ENCODE data around the gene NEMP2. TPM values are rescaled to one million over a fixed set of nuclear protein-coding genes. Genes with fewer than 3 reads are reported as not detected.
A peak's percentile ranks its signal among the peaks of the same experiment; 100 is the strongest.

NEMP2 gene
- total RNA-seq, 1 donor from 2014 or later = 2.1 TPM

DNA sequence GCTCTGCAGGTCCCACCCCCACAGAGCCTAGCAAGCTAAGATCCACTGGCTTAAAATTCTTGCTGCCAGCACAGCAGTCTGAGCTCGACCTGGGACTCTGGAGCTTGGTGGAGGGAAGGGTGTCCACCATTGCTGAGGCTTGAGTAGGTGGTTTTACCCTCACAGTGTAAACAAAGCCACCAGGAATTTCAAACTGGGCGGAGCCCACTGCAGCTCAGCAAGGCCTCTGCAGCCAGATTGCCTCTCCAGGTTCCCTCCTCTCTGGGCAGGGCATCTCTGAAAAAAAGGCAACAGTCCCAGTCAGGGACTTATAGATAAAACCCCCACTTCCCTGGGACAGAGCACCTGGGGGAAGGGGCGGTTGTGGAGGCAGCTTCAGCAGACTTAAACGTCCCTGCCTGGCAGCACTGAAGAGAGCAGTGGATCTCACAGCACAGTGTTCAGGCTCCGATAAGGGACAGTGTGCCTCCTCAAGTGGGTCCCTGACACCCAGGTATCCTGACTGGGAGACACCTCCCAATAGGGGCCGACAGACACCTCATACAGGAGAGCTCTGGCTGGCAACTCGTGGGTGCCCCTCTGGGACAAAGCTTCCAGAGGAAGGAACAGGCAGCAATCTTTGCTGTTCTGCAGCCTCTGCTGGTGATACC lies 20.0 kb upstream of the NEMP2 start:
- DNase-seq (ENCODE audit: low read depth in 2 of 2) = no peak

DNA sequence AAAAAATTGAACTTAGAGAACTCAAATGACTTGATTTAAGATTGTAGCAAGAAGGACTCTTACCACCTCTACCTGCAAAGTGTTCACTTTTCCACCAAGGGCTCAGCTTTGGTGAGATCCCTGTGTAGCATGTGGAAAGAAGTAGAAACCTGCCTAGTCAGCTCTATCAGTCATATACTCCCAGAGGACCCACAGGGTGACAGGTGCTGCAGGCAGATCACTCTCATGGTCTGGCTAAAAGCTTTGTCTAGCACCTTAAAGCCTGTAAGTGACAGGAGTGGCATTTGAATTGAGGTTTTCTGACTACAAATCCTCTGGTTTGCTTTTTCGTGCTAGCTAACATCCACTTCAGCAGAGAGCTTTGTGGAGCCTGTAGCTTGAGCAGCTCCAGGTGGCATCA lies 18.7 kb upstream of the NEMP2 start:
- no peak for DNase-seq (ENCODE audit: low read depth in 2 of 2)

DNA sequence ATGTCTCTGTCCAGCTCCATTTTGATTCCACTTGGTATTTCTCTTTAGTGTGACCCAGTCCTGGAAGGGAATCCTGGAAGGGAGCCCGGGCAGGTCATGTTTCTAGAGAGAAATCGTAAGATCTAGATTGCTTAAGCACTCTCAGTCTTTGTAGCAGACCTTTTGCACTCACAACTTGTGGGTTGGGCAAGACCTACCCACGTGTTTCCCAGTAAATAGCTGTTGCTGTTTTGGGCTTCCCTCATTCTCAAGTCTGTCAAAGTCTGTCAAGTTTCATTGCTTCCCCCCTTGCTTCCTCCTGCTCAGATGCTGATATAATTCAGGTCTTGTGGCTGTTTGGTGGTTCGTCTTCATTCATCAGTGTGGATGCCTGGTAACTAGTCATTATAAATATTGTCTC lies 17.4 kb upstream of the NEMP2 start:
- no peak for DNase-seq (ENCODE audit: low read depth in 2 of 2)

DNA sequence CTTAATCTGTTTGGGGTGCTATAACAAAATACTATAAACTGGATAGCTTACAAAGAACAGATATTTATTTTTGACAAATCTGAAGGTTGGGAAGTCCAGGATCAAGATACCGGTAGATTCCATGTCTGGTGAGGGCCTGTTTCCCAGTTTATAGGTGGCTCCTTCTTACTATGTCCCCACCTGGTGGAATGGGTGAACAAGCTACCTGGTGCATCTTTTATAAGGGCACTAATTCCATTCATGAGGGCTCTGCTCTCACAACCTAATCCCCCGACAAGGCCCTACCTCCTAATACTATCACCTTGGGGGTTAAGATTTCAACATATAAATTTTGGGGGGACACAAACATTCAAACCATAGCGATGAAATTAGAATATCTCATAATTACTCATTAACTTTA lies 15.6 kb upstream of the NEMP2 start:
- no peak for DNase-seq (ENCODE audit: low read depth in 2 of 2)

DNA sequence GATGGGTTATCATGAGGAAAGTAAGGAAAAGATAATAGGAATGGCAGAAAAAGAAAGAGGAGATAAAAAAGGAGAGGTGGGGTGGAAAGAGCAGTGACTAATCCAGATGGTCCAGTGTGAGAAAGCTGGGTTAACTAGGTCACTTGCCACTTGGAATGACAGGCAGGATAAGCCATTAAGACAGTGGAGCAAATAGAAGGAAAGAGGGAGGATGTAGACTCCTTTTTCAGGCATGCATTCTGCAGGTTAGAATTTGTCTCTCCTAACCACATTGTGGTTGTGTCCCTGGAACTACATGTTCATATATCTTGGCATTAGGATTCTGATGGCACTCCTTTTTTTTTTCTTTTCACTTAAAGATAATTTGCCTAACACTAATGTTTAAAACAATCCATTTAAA lies 13.4 kb upstream of the NEMP2 start:
- DNase-seq (ENCODE audit: low read depth in 2 of 2) = no peak

DNA sequence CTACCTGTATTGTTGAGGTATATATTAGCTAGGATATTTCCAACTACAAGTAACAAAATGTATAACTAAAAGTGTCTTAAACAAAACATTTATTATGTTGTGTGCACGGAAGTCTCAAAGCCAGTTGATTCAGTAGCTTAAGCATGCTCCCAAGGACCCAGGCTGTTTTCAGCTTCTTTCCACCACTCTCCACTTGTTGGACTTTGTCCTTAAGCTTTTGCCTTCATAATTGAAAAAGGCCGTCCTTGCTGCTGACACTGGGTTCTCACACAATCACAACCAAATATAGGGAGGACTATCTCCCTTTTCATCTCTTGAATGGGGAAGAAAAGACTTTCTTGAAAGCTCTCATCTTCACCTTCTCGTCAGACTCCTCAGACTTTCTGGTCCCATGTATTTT lies 12.2 kb upstream of the NEMP2 start:
- no peak for DNase-seq (ENCODE audit: low read depth in 2 of 2)

DNA sequence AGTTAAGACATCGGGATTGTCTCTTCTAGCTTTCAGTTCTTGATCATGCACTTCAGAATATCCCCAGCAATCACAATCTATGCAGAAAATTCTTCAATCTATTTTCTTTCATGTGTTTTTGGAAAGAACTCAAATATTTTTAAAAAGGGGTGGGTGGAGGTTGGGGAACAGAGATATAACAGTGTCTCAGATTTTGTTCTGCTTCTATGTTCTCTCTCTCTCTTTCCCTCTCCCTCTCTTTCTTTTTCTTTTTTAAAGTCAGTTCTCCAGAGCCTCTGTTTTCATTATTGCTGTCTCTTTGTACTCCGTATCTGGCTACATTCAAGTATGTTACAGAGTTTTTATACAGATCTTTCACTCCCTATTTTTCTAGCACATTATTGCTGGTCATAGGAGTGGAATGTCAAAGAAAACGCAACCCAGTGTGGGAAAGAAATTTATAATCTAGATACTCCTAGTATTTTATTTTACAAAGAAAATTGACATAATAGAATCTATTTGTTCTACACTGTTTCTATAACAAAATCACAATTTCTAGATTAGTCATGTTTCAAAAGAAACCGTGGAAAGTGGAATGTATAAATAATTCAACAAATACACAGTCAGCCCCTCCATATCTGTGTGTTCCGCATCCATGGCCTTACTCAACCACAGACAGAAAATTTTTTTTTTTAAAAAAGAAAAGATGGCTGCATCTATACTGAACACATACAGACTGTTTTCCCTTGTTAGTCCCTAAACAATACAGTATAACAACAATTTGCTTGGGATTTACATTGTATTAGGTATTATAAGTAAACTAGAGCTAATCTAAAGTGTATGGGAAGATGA lies 11.2 kb upstream of the NEMP2 start:
- no peak for DNase-seq (ENCODE audit: low read depth in 2 of 2)

DNA sequence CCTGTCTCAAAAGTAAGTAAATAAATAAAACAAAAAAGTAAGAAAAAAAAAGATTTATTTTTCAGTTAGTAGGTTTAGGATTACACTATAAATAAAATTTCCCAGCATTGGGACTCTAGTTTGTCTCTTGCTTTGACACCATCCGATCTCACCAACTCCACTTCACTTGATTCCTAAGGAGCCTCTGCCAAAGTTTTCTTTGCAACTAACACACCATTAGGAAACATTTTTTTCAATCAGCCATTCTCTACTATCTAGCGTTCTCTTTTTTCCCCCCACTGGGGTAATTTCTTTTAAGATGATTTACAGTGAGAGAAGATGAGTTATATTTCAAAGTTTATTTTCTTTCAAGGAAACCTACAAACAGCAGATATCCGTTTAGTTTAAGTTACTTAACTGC lies 10.6 kb upstream of the NEMP2 start:
- DNase-seq (ENCODE audit: low read depth in 2 of 2) = no peak

DNA sequence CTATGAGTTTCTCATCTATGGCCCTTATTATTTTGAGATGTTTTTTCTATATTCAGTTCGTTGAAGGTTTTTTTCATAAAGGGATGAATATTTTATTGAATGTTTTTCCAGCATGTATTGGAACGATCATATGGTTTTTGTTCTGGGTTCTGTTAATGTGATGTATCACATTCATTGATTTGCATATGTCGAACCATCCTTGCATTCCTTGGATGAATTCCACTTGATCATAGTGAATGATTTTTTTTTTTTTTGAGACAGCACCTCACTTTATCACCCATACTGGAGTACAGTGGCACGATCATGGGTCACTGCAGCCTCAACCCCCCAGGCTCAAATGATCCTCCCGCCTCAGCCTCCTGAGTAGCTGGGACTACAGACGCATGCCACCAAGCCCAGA lies 5.5 kb upstream of the NEMP2 start:
- peak in 1 of 2 donors; percentile 22 for DNase-seq (ENCODE audit: low read depth in 2 of 2)

DNA sequence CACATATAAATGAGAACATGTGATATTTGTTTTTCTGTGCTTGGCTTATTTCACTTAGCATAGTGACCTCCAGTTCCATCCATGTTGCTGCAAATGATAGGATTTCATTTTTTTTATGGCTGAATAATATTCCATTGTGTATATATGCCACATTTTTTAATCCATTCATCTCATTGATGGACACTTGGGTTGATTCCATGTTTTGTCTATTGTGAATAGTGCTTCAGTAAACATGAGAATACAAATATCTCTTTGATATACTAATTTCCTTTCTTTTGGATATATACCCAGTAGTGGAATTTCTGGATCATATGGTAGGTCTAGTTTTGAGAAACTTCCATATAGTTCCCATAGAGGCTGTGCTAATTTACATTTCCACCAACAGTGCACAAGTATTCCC lies 3.7 kb upstream of the NEMP2 start:
- no peak for DNase-seq (ENCODE audit: low read depth in 2 of 2)

DNA sequence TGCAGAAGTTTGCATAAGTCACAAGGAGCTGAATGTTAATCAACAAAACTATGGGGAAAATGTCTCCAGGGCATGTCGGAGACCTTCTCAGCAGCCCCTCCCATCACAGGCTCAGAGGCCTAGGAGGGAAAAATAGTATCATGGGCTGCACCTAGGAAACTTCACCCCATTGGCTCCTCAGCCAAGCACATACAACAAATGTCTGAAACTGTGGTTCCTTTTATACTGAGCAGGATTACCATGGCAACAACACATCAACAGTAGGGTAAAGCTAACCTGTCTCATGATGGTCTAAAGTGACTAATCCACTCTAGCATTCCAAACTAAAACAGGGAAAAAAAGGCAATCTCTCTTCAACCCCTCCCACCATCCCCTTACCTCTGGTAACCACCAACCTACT lies 3.2 kb upstream of the NEMP2 start:
- peak in 1 of 2 donors; percentile 34 for DNase-seq (ENCODE audit: low read depth in 2 of 2)

DNA sequence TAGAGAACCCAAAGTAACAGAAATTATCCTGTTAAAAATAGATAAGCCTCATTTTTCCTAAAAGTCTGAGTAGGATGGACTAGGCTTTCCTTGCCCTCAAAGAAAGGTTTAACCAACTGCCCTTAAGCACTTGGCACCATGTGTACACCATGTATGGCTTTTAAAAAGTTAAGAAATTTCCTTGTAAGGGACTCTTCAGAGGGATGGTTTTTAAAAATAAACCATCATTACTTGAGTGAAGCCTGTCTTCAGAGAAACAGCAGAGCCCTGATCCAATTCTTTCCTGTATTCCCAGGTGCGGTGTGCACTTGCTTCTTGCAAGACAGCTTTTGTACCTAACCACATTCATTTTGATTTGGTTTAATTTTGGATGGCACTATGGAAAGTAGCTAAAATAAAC lies 1.1 kb upstream of the NEMP2 start:
- no peak for DNase-seq (ENCODE audit: low read depth in 2 of 2)

DNA sequence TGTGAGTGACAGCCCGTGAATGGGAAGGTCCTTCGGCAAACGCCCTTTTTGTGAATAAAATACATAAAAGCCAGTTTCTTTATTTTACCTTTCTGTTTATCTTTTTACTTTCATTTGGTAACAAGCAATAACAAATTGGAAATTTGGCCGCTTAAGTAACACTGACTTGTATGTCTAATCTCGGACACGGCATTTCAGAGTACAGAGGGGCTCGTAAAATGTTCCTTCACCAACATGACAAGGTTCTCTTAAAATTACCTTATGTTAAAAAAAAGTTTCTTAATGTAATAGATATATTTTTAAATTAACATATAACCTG lies 558 bp upstream of the NEMP2 start:
- DNase-seq (ENCODE audit: low read depth in 2 of 2) = no peak

DNA sequence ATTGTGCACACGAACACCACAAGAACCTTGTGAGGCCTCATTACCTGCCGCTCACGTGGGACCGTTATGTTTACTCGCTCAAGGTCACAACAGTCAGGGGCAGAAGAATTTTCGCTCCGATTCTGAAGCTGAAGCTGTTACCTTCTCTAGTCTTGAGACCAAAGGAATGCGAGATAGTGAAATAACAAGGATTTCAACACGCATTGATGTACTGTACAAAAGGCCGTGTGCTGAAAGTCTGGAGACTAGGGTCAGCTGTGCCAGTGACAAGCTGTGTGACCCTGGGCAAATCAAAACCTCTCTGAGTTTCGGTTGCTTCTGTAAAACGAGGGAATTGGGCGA lies 583 bp downstream of the NEMP2 start:
- no peak for DNase-seq (ENCODE audit: low read depth in 2 of 2)

DNA sequence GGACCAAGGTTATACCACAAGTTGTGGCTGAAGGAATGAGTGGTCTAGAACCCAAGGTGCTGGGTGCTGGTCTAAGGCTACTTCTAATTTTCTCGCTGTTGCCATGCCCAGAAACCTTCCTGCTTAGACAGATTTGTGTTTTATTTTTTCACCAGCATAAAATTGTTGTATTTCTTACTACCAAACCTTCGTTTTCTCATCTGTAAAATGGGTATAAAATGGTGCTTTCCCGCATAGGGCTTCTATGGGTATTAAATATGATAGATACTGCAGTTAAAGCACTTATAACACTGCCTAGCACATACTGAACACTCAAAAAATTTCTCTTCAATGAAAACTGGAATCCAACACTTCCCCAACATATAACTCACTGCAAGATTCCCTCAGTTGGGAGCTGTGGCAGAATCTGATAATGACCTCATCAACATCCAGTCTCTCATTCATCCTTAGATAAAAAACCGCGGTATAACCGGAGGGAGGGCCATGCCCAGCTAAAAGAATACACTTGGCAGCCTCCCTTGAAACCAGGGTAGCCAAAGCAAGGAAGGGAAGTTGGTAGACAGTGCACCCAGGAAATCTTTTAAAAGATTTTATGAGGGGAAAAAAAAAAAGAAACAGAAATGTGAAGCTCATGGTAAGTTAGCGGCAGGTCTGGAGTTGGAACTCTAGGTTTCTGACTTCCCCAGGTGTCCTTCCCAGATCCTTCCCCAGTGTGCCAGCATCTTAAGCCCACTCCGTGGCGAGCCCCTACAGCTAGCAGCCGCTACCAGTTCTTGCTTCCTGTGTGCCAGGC lies 1.2 kb downstream of the NEMP2 start:
- no peak for DNase-seq (ENCODE audit: low read depth in 2 of 2)

DNA sequence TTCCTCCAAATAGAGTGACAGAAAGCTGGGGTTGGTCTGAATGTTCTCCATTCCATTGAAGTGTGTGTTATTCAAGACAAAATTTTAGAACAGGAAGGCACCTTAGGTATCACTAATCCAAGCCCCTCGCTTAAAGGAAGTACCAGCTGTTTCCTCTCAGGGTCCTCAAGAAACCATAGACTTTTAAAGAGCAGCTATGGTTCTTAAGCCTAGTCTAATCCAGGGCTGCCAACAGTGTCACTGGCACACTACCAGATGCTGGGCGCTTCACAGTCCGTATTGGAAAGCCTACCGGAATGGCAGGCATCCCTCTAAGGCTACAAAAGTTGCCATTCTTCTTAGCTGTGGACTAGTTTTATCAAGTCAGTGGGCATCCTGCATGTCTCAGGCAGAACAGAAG lies 1.9 kb downstream of the NEMP2 start:
- DNase-seq (ENCODE audit: low read depth in 2 of 2) = no peak

DNA sequence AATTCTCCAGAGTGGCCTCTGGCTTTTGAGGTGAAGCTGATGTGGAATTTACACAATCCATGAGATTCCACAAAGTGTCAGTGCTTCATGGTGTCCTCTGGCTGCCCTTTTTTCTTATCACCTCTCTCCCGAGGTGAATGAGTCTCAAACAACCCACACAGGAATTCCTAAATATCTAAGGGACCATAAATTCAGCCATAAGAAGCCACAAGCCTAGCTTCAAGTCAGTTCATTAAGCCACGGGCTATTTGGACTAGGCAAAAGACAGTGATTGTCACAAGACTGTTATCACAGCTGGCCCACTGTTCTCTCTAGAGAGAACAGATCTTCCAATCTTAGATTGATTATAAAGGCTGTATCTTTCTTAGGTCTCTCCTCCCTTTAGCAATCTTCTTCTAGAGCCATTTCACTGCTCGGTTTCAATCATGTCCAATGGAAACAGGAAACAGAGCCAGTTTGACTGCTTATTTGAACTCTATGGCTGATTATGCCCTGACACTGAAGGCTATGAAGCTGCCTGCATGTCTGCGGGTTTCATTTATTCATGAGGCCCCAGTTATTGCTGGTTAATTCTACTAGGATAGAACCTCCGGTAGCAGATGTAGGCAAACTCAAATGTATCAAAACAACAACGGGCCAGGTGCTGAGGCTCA lies 4.1 kb downstream of the NEMP2 start:
- no peak for DNase-seq (ENCODE audit: low read depth in 2 of 2)

DNA sequence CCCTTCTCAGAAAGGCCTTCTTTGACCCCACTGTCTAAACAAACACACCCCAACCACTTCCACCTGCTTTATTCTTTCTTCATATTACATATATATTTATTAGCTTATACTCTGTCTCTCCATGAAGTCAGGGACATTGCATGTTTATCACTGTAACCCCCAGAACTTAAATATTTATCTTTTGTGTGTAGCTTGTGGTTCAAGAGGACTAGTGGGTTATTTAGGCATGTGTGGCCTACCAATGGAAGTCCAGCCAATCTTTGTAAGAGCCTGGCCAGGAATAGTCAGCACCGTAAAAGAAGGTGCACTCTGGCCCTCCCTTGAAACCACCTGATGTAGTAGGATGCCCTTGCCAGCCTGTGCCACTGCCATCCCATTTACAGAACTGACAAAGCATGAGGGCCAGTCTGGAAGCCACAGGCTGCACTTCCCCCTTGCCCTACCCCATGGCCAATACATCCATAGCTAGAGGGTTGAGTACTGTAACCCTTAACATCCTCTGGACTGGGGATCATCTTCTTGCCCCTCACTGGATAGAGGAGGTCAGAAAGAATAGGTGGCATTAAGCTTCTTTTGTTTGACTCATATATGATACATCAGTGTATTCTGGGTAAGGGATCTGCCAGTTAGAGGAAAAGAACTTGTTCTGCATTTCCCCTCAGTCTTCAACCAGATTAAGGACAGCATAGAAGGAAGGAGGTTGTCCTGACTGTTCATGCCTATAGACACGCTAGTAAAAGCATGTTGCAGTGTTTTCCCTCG lies 4.9 kb downstream of the NEMP2 start:
- DNase-seq (ENCODE audit: low read depth in 2 of 2) = no peak

DNA sequence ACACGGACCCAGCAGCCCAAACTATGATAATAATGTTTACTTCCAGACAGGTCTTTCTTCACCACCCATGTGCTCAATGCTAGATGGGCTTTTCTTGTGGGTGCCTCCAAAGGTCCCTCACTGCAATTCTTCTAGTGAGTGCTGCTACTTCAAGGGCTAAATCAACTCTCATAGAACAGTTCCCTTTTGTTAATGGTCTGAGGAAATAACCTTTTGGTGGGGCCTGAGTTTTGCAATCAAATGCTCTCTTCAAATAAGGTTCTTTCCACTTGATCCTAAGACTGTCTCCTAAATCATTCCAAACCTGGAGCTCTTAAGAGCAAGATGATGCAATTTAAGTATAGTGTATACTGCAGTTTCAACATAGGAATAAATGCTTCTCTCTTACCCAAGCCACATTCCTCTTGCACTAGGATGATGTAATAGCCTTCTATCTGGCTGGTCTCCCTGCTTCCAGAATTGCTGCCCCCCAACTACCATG lies 6.0 kb downstream of the NEMP2 start:
- no peak for DNase-seq (ENCODE audit: low read depth in 2 of 2)

DNA sequence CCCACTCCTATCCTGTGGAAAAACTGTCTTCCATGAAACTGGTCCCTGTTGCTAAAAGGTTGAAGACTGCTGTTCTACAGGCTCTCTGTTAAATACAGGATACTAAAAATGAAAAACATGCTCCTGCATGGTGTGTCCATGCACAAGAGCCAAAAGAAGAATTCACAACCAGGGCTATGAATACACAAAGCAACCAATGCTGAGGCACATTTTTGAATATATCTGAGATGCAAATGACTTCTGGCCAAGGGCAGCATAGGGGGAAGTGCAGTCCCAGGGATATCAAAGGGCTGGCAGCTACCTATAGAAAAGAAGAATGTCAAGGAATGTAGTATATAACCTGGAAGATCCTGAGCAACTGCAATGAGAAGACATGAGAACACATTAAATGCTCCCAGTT lies 6.6 kb downstream of the NEMP2 start:
- no peak for DNase-seq (ENCODE audit: low read depth in 2 of 2)

DNA sequence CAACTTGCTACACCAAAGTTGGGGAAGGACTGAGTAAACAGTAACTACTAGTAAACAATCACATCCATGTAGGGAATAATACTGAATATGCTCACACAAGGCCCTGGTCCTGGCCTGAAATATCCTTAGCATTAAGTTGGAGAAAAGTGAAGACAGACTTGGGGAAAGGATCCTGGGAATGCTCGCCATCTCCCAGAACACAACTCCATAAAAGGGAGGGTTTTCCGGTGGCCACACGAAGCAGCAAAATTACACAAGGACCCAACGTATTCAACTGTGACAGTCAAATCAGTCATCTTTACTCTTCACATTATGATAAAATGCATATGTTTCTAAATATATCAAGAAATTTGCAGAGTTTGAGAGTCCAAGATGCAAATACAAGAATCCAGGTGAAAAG lies 7.3 kb downstream of the NEMP2 start:
- no peak for DNase-seq (ENCODE audit: low read depth in 2 of 2)

Data from dermis microvascular lymphatic vessel endothelial cell (primary cell).